OCI-LY1 (cell line): Measurements from ENCODE around the gene RHBDF2.
A peak's percentile ranks its signal among the peaks of the same experiment; 100 is the strongest.

Experiments
- H2AFZ ChIP-seq: fragments of 200-600 bp; sonication (generic), shearing (Covaris generic); 2 replicates; pipeline ENCODE4 v1.6.0; 2014; ENCODE audit warnings: antibody characterized with exemption, mild to moderate bottlenecking, low read length
- H3F3A ChIP-seq: fragments of 200-600 bp; sonication (generic), shearing (Covaris generic); 2 replicates; pipeline ENCODE4 v1.6.0; 2014; ENCODE audit warnings: mild to moderate bottlenecking, antibody characterized with exemption, low read length, moderate library complexity; ENCODE audit not compliant: insufficient read depth
- H3K27ac ChIP-seq: fragments of 200-600 bp; sonication (generic); 2 replicates; pipeline ENCODE4 v1.5.1; 2014; ENCODE audit warnings: low read length, mixed run types, mild to moderate bottlenecking, low read depth; ENCODE audit not compliant: poor library complexity, severe bottlenecking
- H3K27me3 ChIP-seq: fragments of 200-600 bp; sonication (generic); 2 replicates; pipeline ENCODE4 v1.6.0; 2014; ENCODE audit warnings: antibody characterized with exemption, mild to moderate bottlenecking, low read length, moderate library complexity; ENCODE audit not compliant: insufficient read depth
- H3K36me3 ChIP-seq: fragments of 200-600 bp; sonication (generic); 2 replicates; pipeline ENCODE4 v1.6.1; 2014; ENCODE audit warnings: mild to moderate bottlenecking, antibody characterized with exemption, low read length, moderate library complexity, mixed read lengths; ENCODE audit not compliant: insufficient read depth
- H3K4me1 ChIP-seq: fragments of 200-600 bp; sonication (generic); 2 replicates; pipeline ENCODE4 v1.5.1; 2014; ENCODE audit warnings: mild to moderate bottlenecking, low read length, moderate library complexity; ENCODE audit not compliant: insufficient read depth, severe bottlenecking
- H3K4me2 ChIP-seq: fragments of 200-600 bp; sonication (generic), shearing (Covaris generic); 2 replicates; pipeline ENCODE4 v1.6.1; 2014; ENCODE audit warnings: low read length
- H3K4me3 ChIP-seq: fragments of 200-600 bp; sonication (generic); 2 replicates; pipeline ENCODE4 v1.5.1; 2014; ENCODE audit warnings: low read length, low read depth, mild to moderate bottlenecking, mixed read lengths; ENCODE audit not compliant: poor library complexity, severe bottlenecking
- H3K79me2 ChIP-seq: fragments of 200-600 bp; shearing (Covaris generic); 2 replicates; pipeline ENCODE4 v1.6.1; 2016; ENCODE audit warnings: mixed run types, low read length, mixed read lengths; ENCODE audit not compliant: insufficient read depth
- H3K9ac ChIP-seq: fragments of 200-600 bp; sonication (generic), shearing (Covaris generic); 2 replicates; pipeline ENCODE4 v1.6.1; 2014; ENCODE audit warnings: mild to moderate bottlenecking, low read length, mixed read lengths
- H3K9me2 ChIP-seq: fragments of 200-600 bp; sonication (generic), shearing (Covaris generic); 2 replicates; pipeline ENCODE4 v1.6.1; 2014; ENCODE audit warnings: low read depth, mild to moderate bottlenecking, low read length, mixed read lengths
- H3K9me3 ChIP-seq: fragments of 200-600 bp; shearing (Covaris generic); 2 replicates; pipeline ENCODE4 v1.6.1; 2014; ENCODE audit warnings: low read length, mixed read lengths
- H4K20me1 ChIP-seq: fragments of 200-600 bp; sonication (generic), shearing (Covaris generic); 2 replicates; pipeline ENCODE4 v1.6.0; 2016; ENCODE audit warnings: mild to moderate bottlenecking, low read length; ENCODE audit not compliant: insufficient read depth
- CTCF ChIP-seq: fragments of 200-600 bp; sonication (generic), shearing (Covaris generic); IDR thresholded peaks from 2 replicates; pipeline ENCODE4 v1.5.1; 2017; ENCODE audit warnings: mild to moderate bottlenecking, antibody characterized with exemption, low read length, moderate library complexity, mixed read lengths
- EZH2 ChIP-seq: fragments of 200-600 bp; sonication (generic), shearing (Covaris generic); IDR thresholded peaks from 2 replicates; pipeline ENCODE4 v1.8.0; 2017; ENCODE audit warnings: borderline replicate concordance, mixed run types, mild to moderate bottlenecking, antibody characterized with exemption, low read length, moderate library complexity, mixed read lengths

RHBDF2 gene

DNA sequence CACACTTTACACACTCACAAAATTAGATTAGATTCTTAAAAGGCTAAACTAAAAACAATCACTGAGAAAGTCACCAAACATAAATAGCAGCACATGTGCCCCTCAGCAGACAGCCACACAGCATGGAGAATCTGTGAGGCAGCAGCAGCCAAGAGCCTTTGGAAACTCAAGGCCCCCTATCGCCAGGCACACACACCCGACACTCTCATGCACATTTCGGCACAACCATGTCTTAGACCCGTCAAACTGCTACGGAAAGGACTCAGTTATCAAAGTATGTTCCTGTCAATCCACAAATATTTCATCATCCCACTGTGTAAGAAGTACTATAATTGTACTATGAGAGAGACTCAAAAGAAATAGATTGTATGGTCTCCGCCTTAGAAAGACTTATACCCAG lies 69.2 kb downstream of the RHBDF2 start:
- Histone ChIP-seq H3K4me3 (no peak overlapping the region), H3K27me3 (no peaks in the 10 kb centered on the region), H2AFZ (no peak overlapping the region), H3F3A (no peaks in the 10 kb centered on the region), H3K9ac (no peak overlapping the region), H3K4me1 (peaks cover 53% of the 10 kb centered on the region), H3K79me2 (no peaks in the 10 kb centered on the region), H3K27ac (no peak overlapping the region), H3K9me2 (no peaks in the 10 kb centered on the region), H3K4me2 (no peak overlapping the region), H4K20me1 (no peaks in the 10 kb centered on the region), H3K9me3 (no peaks in the 10 kb centered on the region), H3K36me3 (peaks cover 6% of the 10 kb centered on the region; the same call in 1 of the 2 replicates)
- TF ChIP-seq EZH2, result no peak
- TF ChIP-seq CTCF, result no peak

DNA sequence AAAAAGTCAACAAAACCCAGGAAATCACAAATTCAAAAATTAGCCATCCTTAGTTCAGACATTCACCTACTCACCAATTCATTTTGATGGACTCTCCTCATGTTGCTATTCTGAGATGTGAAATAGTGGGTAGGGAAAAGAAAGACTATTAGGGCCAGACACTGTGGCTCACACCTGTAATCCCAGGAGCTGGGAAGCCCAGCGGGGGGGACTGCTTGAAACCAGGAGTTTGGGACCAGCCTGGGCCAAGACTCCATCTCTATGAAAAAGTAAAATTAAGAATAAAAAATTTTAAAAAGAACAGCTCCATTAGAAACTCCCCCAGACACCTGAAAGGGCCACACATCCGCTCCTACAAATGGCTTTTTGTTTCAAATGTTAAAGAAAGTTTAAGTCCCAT lies 69.7 kb downstream of the RHBDF2 start:
- H3K4me1 ChIP-seq, result peaks cover 57% of the 10 kb centered on the region
- no peak overlapping the region for H3K4me2 ChIP-seq
- no peaks in the 10 kb centered on the region for H4K20me1 ChIP-seq

GRCh38 chr17:76428511-76428910 lies 72.7 kb downstream of the RHBDF2 start:
- H3K4me2 ChIP-seq, result peak overlapping the region; percentile 66
- no peaks in the 10 kb centered on the region for H3K79me2 ChIP-seq
- no peak overlapping the region for H2AFZ ChIP-seq
- no peaks in the 10 kb centered on the region for H3K27me3 ChIP-seq
- peaks cover 6% of the 10 kb centered on the region; the same call in 1 of the 2 replicates for H3K36me3 ChIP-seq
- H3F3A ChIP-seq, result no peaks in the 10 kb centered on the region
- H4K20me1 ChIP-seq, result no peaks in the 10 kb centered on the region
- H3K27ac ChIP-seq, result peak overlapping the region; percentile 78
- peak overlapping the region; percentile 45 for H3K4me3 ChIP-seq
- no peaks in the 10 kb centered on the region for H3K9me3 ChIP-seq
- H3K9me2 ChIP-seq, result no peaks in the 10 kb centered on the region
- TF ChIP-seq EZH2 (no peak), CTCF (no peak)
- H3K9ac ChIP-seq, result no peak overlapping the region
- peaks cover 47% of the 10 kb centered on the region for H3K4me1 ChIP-seq

More for the DNA sequence above, 69.7 kb downstream of the RHBDF2 start:
- H3K27me3 ChIP-seq, result no peaks in the 10 kb centered on the region
- no peak overlapping the region for H3K9ac ChIP-seq
- no peaks in the 10 kb centered on the region for H3F3A ChIP-seq
- no peak for TF ChIP-seq CTCF
- no peak for TF ChIP-seq EZH2
- peaks cover 6% of the 10 kb centered on the region; the same call in 1 of the 2 replicates for H3K36me3 ChIP-seq
- no peaks in the 10 kb centered on the region for H3K9me3 ChIP-seq
- no peaks in the 10 kb centered on the region for H3K9me2 ChIP-seq
- H3K79me2 ChIP-seq, result no peaks in the 10 kb centered on the region
- H2AFZ ChIP-seq, result no peak overlapping the region
- H3K27ac ChIP-seq, result no peak overlapping the region
- no peak overlapping the region for H3K4me3 ChIP-seq
